Caki2 (cell line): ENCODE data around the gene FTSJ1. TPM values are rescaled to one million over a fixed set of nuclear protein-coding genes. Genes with fewer than 3 reads are reported as not detected.
"Not testable (repeated sequence)": the region's sequence is repeated elsewhere in the genome, so short reads cannot be mapped to it uniquely, and the experiment has no call there.

Experiments
- DNase-seq: peaks from one replicate; pipeline ENCODE4 v3.0.0-alpha.2; 2015; ENCODE audit warnings: low read depth
- in situ Hi-C: cut with HindIII; loops from 2 replicates; pipeline ENCODE4 v1.10.0; 2016; ENCODE audit warnings: low sequenced_read_pairs, low pct_unique_long_range_greater_than_20kb, mixed read lengths
- total RNA-seq: library from RNA; depleted of rRNA; stranded (reverse); fragments of >200 nt; shearing (Covaris generic); gene quantifications from 2 replicates; pipeline ENCODE4 v1.2.3, GENCODE V29; 2014; ENCODE audit warnings: low replicate concordance; rRNA removed

Gene FTSJ1
- 126 and 139 TPM in 2 replicates for total RNA-seq

GRCh38 chrX:48475774-48476577 lies at the start of gene FTSJ1:
FTSJ1 (plus strand) TSS chrX:48476199; CDS start chrX:48478048, 1,849 bp downstream.
- in situ Hi-C loops, result no loop called here
- peak; percentile 87 for DNase-seq

GRCh38 chrX:48427027-48427716 lies 48.8 kb upstream of the FTSJ1 start:
- in situ Hi-C loops, DNase-seq: not testable (repeated sequence)

GRCh38 chrX:48429606-48430005 lies 46.4 kb upstream of the FTSJ1 start:
- in situ Hi-C loops, DNase-seq: not testable (repeated sequence)

- DNase-seq, in situ Hi-C loops: not testable (repeated sequence)
These were observed 45.8 kb upstream of the FTSJ1 start for GRCh38 chrX:48430166-48430565.

GRCh38 chrX:48433713-48434112 lies 42.3 kb upstream of the FTSJ1 start:
- in situ Hi-C loops, DNase-seq: not testable (repeated sequence)

- DNase-seq, in situ Hi-C loops: not testable (repeated sequence)
These were observed 28.8 kb upstream of the FTSJ1 start for GRCh38 chrX:48447201-48447600.

GRCh38 chrX:48450076-48450475 lies 25.9 kb upstream of the FTSJ1 start:
- DNase-seq, result no peak
- in situ Hi-C loops, result no loop called here

- in situ Hi-C loops, result no loop called here
- no peak for DNase-seq
These were observed 24.3 kb upstream of the FTSJ1 start for GRCh38 chrX:48451708-48452107.

GRCh38 chrX:48456628-48457331 lies 19.2 kb upstream of the FTSJ1 start:
- DNase-seq, result no peak
- in situ Hi-C loops, result no loop called here

GRCh38 chrX:48458711-48459110 lies 17.3 kb upstream of the FTSJ1 start:
- in situ Hi-C loops, result no loop called here

GRCh38 chrX:48459483-48459882 lies 16.5 kb upstream of the FTSJ1 start:
- no peak for DNase-seq
- in situ Hi-C loops, result no loop called here

More at GRCh38 chrX:48458711-48459110, 17.3 kb upstream of the FTSJ1 start:
- no peak for DNase-seq

GRCh38 chrX:48460031-48460430 lies 16.0 kb upstream of the FTSJ1 start:
- no peak for DNase-seq

GRCh38 chrX:48460606-48461005 lies 15.4 kb upstream of the FTSJ1 start:
- no peak for DNase-seq
- in situ Hi-C loops, result no loop called here

More at GRCh38 chrX:48460031-48460430, 16.0 kb upstream of the FTSJ1 start:
- in situ Hi-C loops, result no loop called here

- no peak for DNase-seq
- in situ Hi-C loops, result no loop called here
These were observed 14.2 kb upstream of the FTSJ1 start for GRCh38 chrX:48461830-48462229.

- DNase-seq, result no peak
These were observed 10.6 kb upstream of the FTSJ1 start for GRCh38 chrX:48465336-48465933.

GRCh38 chrX:48466696-48467095 lies 9.3 kb upstream of the FTSJ1 start:
- no peak for DNase-seq
- in situ Hi-C loops, result no loop called here

More at GRCh38 chrX:48465336-48465933, 10.6 kb upstream of the FTSJ1 start:
- in situ Hi-C loops, result no loop called here

GRCh38 chrX:48467281-48467761 lies 8.7 kb upstream of the FTSJ1 start:
- in situ Hi-C loops, result no loop called here
- no peak for DNase-seq

GRCh38 chrX:48468247-48468671 lies 7.7 kb upstream of the FTSJ1 start:
- DNase-seq, result no peak
- in situ Hi-C loops, result no loop called here
